Esophagus muscularis mucosa (tissue), 4 donors: ENCODE measurements around the gene TSFM. TPM values are rescaled to one million over a fixed set of nuclear protein-coding genes. Genes with fewer than 3 reads are reported as not detected.

Experiments
- DNase-seq: peaks from one replicate; pipeline ENCODE4 v3.0.0-alpha.2; 2017; ENCODE audit errors: extremely low spot score
- H3K27ac ChIP-seq, 4 donors: fragments of 200-600 bp; sonication (generic); replicated peaks in 1 of 4; 1 replicate in 3 of 4; 2 replicates in 1 of 4; pipeline ENCODE4 v1.5.1; 2016 to 2019; ENCODE audit warnings: mild to moderate bottlenecking in 1 of 4
- H3K27me3 ChIP-seq, 4 donors: fragments of 200-600 bp; sonication (generic); one replicate each; pipeline versions ENCODE4 v1.5.1 to v1.6.0; 2016 to 2019
- H3K36me3 ChIP-seq, 4 donors: fragments of 200-600 bp; sonication (generic); one replicate each; pipeline ENCODE4 v1.5.1; 2016 to 2019
- H3K4me1 ChIP-seq, 4 donors: fragments of 200-600 bp; sonication (generic); one replicate each; pipeline ENCODE4 v1.5.1; 2016 to 2019
- H3K4me3 ChIP-seq, 4 donors: fragments of 200-600 bp; sonication (generic); 1 replicate in 2 of 4; 2 replicates in 2 of 4; pipeline ENCODE4 v1.5.1; 2016 to 2019; ENCODE audit warnings: mild to moderate bottlenecking in 4 of 4, moderate library complexity in 1 of 4
- H3K9me3 ChIP-seq, 4 donors: fragments of 200-600 bp; sonication (generic); 1 replicate in 3 of 4; 2 replicates in 1 of 4; pipeline ENCODE4 v1.5.1; 2016 to 2019
- CTCF ChIP-seq, 3 experiments: fragments of 200-600 bp in 2 of 3; fragments of 450-650 bp in 1 of 3; sonication (generic) in 2 of 3; IDR thresholded peaks; one replicate each; pipeline ENCODE4 v1.5.1; 2017 to 2019; ENCODE audit warnings: antibody characterized with exemption in 3 of 3, mild to moderate bottlenecking in 2 of 3, moderate library complexity in 1 of 3
- EP300 ChIP-seq: sonication (generic); formaldehyde crosslinking; IDR thresholded peaks from one replicate; pipeline ENCODE4 v1.6.1; 2017; ENCODE audit warnings: antibody characterized with exemption
- POLR2A ChIP-seq: fragments of 450-650 bp; IDR thresholded peaks from one replicate; pipeline ENCODE4 v1.6.1; 2017; ENCODE audit warnings: antibody characterized with exemption, moderate library complexity, mild to moderate bottlenecking, low read depth
- POLR2AphosphoS5 ChIP-seq, 2 donors: sonication (generic); formaldehyde crosslinking; IDR thresholded peaks; one replicate each; pipeline ENCODE4 v1.6.1; 2017; ENCODE audit warnings: antibody characterized with exemption in 2 of 2
- WGBS: methylation state at CpG from one replicate; pipeline ENCODE4 v1.1.5; 2018; 5-methylcytosine and 5-hydroxymethylcytosine counted together
- intact Hi-C: fragments of 100-400 bp; cut with DNase I; formaldehyde crosslinking; loops from one replicate; pipeline ENCODE4 v1.15.1; 2023
- total RNA-seq, 4 donors: library from RNA; depleted of rRNA; stranded (reverse); fragments of >200 nt; gene quantifications; one replicate each; pipeline versions ENCODE4 v1.1.0 to v1.2.1, GENCODE V29; 2016

TSFM gene
- total RNA-seq, 4 donors from 2014 or later = 17.6 to 38.4 (median 29.2) TPM

- intact Hi-C loops = no loop called here
- DNase-seq = no peak
- Histone ChIP-seq H3K27ac (peak overlapping the region in 3 of 4 donors; percentile 18 to 54 (median 28)), H3K27me3 (no peaks in the 10 kb centered on the region), H3K4me1 (peaks cover 39 to 85% (median 71%) of the 10 kb centered on the region in 4 donors), H3K4me3 (no peak overlapping the region), H3K36me3 (peaks cover 65 to 82% (median 76%) of the 10 kb centered on the region in 4 donors), H3K9me3 (no peaks in the 10 kb centered on the region)
- 77% methylated on average over 9 of the region's 10 CpGs for WGBS
- TF ChIP-seq EP300 (no peak), CTCF (IDR thresholded peaks at IDR 0.05) (no peak), POLR2AphosphoS5 (IDR thresholded peaks at IDR 0.05) (no peak), POLR2A (no peak)
Measured at GRCh38 chr12:57821474-57822214, 39.1 kb downstream of the TSFM start.

- peak overlapping the region in 3 of 4 donors; percentile 18 to 54 (median 28) for H3K27ac ChIP-seq
- H3K4me3 ChIP-seq = no peak overlapping the region
- H3K9me3 ChIP-seq = no peaks in the 10 kb centered on the region
- H3K27me3 ChIP-seq = no peaks in the 10 kb centered on the region
- H3K36me3 ChIP-seq = peaks cover 74 to 91% (median 85%) of the 10 kb centered on the region in 4 donors
- H3K4me1 ChIP-seq = peaks cover 39 to 85% (median 69%) of the 10 kb centered on the region in 4 donors
- intact Hi-C loops = no loop called here
- TF ChIP-seq POLR2A = no peak
- peak in 1 of 2 donors; percentile 12 for TF ChIP-seq POLR2AphosphoS5 (IDR thresholded peaks at IDR 0.05)
- WGBS = 76% methylated on average over 10 of the region's 10 CpGs
- no peak for DNase-seq
Measured at GRCh38 chr12:57822392-57823130, 40.0 kb downstream of the TSFM start.

GRCh38 chr12:57823131-57823907 lies 40.7 kb downstream of the TSFM start:
- WGBS = 74% methylated on average over 16 of the region's 17 CpGs
- peaks cover 81 to 98% (median 92%) of the 10 kb centered on the region in 4 donors for H3K36me3 ChIP-seq

GRCh38 chr12:57823908-57824640 lies 41.5 kb downstream of the TSFM start:
- H3K4me3 ChIP-seq = no peak overlapping the region
- TF ChIP-seq POLR2AphosphoS5 (IDR thresholded peaks at IDR 0.05) (no peak), POLR2A (no peak), EP300 (no peak), CTCF (IDR thresholded peaks at IDR 0.05) (no peak)
- H3K36me3 ChIP-seq = peaks cover 89 to 100% (median 99%) of the 10 kb centered on the region in 4 donors
- no peak for DNase-seq
- no peaks in the 10 kb centered on the region for H3K27me3 ChIP-seq
- peak overlapping the region in 2 of 4 donors; percentile 27 to 45 for H3K27ac ChIP-seq
- intact Hi-C loops = no loop called here
- peaks cover 31 to 82% (median 67%) of the 10 kb centered on the region in 4 donors for H3K4me1 ChIP-seq
- H3K9me3 ChIP-seq = no peaks in the 10 kb centered on the region
- 86% methylated on average over 18 of the region's 18 CpGs for WGBS

More at GRCh38 chr12:57823131-57823907, 40.7 kb downstream of the TSFM start:
- peak overlapping the region in 3 of 4 donors; percentile 18 to 54 (median 28) for H3K27ac ChIP-seq
- DNase-seq = no peak
- intact Hi-C loops = no loop called here
- TF ChIP-seq EP300 (no peak), POLR2AphosphoS5 (IDR thresholded peaks at IDR 0.05) (peak in 1 of 2 donors; percentile 41), POLR2A (no peak)
- H3K9me3 ChIP-seq = no peaks in the 10 kb centered on the region
- no peaks in the 10 kb centered on the region for H3K27me3 ChIP-seq
- H3K4me3 ChIP-seq = no peak overlapping the region
- H3K4me1 ChIP-seq = peaks cover 31 to 82% (median 68%) of the 10 kb centered on the region in 4 donors

- no peak for TF ChIP-seq POLR2A
- TF ChIP-seq POLR2AphosphoS5 (IDR thresholded peaks at IDR 0.05) = peak in 1 of 2 donors; percentile 6
- no peak for TF ChIP-seq EP300
- TF ChIP-seq CTCF (IDR thresholded peaks at IDR 0.05) = no peak
- H3K36me3 ChIP-seq = peaks cover 86 to 95% (median 90%) of the 10 kb centered on the region in 4 donors
- H3K4me1 ChIP-seq = peaks cover 44 to 90% (median 74%) of the 10 kb centered on the region in 4 donors
- peak overlapping the region in 1 of 4 donors; percentile 27 for H3K27ac ChIP-seq
- H3K27me3 ChIP-seq = no peaks in the 10 kb centered on the region
- no CpG with 5 or more reads among the region's 2 CpGs for WGBS
- H3K9me3 ChIP-seq = no peaks in the 10 kb centered on the region
- intact Hi-C loops = no loop called here
- DNase-seq = no peak
- no peak overlapping the region for H3K4me3 ChIP-seq
Measured at GRCh38 chr12:57825451-57825850, 42.9 kb downstream of the TSFM start.
